Left kidney (tissue), 2 donors: ENCODE data around the gene GTSE1. TPM values are rescaled to one million over a fixed set of nuclear protein-coding genes. Genes with fewer than 3 reads are reported as not detected.

ENCODE experiments used
- DNase-seq: peaks from one replicate; pipeline ENCODE4 v3.0.0-alpha.2; 2013
- polyA plus RNA-seq: library from polyadenylated mRNA; unstranded; fragments of 120-200 nt; gene quantifications from one replicate; pipeline ENCODE4 v1.2.1, GENCODE V29; 2013; ENCODE audit not compliant: insufficient read length

Gene GTSE1
- polyA plus RNA-seq, 1 donor, result 25.2 TPM

DNA sequence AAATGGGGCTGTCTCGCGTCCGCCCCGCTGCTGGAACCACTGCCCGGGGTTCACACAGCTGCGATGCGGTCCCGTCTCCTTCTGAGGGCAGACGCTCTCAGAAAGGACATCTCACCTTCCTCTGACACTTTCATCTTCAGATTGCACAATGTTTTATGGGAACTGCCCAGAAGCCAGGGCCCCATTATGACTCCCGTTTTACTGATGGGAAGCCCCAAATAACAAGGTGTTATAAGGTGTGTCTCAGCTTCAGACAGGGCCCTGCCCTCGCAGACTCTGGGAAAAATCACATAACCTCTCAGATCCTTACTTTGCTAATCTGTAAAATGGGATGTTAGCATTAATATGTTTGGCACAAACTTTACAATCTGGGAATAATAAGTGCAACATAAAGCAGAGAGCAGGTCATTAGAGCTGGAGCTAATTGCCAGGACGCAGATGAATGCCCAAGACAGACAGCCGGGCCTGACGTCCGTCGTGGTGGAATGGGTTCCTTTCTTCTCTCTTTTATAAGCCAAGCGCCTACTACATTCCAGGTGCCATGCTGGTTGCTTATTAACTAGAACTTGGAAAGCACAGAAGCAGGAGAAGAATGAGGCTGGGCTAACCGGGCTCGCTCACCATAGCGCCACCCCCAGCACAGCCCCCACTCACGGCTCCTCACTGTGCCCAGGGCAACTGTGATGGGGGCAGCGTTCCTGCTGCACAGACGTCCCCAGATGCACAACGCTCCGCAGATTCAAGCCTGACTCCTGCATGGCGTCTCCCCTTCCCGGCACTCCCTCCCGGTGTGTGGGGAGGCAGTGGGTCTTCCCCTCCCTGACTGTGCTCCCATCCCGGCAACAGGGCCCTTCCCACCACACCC, 82.6 kb downstream of the GTSE1 start:
- DNase-seq, result peak; percentile 76

DNA sequence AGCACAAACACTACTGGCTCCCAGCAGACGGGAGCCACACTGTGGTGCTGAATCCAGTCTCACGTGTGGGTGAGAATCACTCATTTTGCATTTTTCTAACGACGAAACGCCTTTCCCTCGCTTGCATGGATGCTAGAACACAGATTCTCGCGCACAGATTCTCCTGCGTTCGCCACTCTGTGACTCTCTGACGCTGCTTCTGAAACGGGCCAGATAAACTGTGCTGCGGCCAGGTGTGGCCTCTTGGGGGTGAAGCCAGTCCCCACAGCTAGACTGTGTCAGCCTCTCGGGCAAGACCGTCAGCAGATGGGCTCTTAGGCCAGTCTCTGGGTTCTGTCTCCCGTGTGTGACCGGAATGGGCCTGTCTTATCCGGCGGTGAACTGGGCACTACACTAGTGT, 83.4 kb downstream of the GTSE1 start:
- no peak for DNase-seq

Other genes starting within 250 kb of the GTSE1 start
- gene PPARA, start 146.3 kb upstream of the GTSE1 start, polyA plus RNA-seq, result 32.4 TPM
- gene CDPF1, start 46.6 kb upstream of the GTSE1 start, polyA plus RNA-seq, result 10.0 TPM
- gene PKDREJ, start 33.5 kb upstream of the GTSE1 start, polyA plus RNA-seq, result 0.55 TPM
- gene TTC38, start 28.9 kb upstream of the GTSE1 start, polyA plus RNA-seq, result 53.3 TPM
- gene TRMU, start 38.8 kb downstream of the GTSE1 start, polyA plus RNA-seq, result 59.6 TPM
- gene CELSR1, start 240.8 kb downstream of the GTSE1 start, polyA plus RNA-seq, result 26.1 TPM